ENCODE measurements around the gene PRAMEF1.
"Not testable (repeated sequence)": the region's sequence is repeated elsewhere in the genome, so short reads cannot be mapped to it uniquely, and the experiment has no call there.

PRAMEF1 gene

GRCh38 chr1:12776801-12777557, 14.2 kb upstream of the PRAMEF1 start:
- no peak for DNase-seq (ENCODE audit: low read depth in 2 of 2)

GRCh38 chr1:12778061-12778460, 13.1 kb upstream of the PRAMEF1 start:
- no peak for DNase-seq (ENCODE audit: low read depth in 2 of 2)

DNA sequence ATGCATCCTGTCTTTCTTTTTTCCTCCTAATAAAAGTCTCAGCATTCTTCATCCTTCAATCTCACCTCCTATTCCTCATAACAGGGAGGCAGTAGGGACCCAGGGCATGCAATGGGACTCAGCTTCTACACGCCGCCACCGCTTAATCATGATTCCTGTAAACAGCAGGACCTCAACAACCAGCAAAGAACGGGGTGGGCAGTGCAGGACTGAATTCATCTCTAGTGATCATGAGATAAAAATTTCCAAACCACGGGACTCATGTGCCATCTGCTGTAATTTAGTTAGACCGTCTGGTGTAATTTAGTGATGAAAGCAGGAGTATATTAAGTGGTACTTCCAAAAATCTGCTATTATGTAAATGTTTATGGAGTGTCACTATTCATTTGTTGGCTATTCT, 12.3 kb upstream of the PRAMEF1 start:
- DNase-seq (ENCODE audit: low read depth in 2 of 2), result no peak

DNA sequence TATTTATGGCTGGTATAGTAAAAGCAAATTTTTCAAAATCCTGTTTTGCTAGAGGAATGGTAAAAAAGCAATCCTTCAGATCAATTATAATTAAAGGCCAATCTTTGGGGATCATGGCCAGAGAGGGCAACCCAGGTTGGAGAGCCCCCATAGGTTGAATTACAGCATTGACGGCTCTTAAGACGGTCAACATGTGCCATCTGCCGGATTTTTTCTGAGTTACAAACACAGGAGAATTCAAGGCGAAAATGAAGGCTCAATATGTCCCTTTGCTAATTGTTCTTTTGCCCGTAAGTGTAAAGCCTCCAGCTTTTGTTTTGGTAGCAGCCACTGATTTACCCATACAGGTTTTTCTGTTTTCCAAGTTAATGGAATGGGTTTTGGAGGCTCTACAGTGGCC, 9.7 kb upstream of the PRAMEF1 start:
- not testable (repeated sequence) for DNase-seq (ENCODE audit: low read depth in 2 of 2)

DNA sequence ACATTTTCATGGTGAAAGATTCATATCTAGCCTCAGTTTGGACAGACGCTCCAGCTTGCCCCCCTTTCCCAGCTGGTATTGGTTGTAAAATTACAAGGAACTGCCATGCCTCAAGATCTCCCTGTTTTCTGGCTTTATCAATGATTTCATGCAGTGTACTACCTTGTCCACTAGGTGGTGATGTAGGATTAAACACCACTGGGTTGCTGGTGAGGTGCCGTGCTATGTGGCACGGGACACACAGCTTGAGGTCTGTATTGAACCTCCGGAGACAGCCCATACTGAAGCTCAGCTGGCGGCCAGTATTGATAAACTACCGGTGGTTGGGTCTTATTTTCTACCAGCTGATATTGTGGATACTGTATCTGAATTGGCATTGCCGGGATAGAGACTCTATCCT, 7.4 kb upstream of the PRAMEF1 start:
- not testable (repeated sequence) for DNase-seq (ENCODE audit: low read depth in 2 of 2)

- DNase-seq (ENCODE audit: low read depth in 2 of 2), result not testable (repeated sequence)
These were observed 6.5 kb upstream of the PRAMEF1 start for GRCh38 chr1:12784729-12785128.

GRCh38 chr1:12798911-12799310, 7.7 kb downstream of the PRAMEF1 start:
- DNase-seq (ENCODE audit: low read depth in 2 of 2), result no peak

DNA sequence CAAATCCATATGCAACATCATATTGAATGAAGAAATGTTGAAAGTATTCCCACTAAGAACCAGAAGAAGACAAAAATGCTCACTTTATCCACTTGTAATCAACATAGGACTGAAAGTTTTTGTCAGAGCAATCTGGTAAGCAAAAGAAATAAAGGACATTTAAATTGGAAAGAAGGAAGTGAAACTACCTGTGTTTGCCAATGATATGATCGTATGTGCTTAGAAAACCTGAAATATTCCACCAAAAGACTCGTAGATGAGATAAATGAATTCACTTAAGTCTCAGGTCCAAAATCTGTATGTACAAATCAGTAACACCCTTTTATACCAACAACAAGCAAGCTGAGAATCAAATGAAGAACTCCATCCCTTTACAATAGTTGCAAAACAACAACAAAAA, 8.5 kb downstream of the PRAMEF1 start:
- DNase-seq (ENCODE audit: low read depth in 2 of 2), result no peak

GRCh38 chr1:12809933-12810332, 18.7 kb downstream of the PRAMEF1 start:
- no peak for DNase-seq (ENCODE audit: low read depth in 2 of 2)

- DNase-seq (ENCODE audit: low read depth in 2 of 2), result no peak
These were observed 19.7 kb downstream of the PRAMEF1 start for GRCh38 chr1:12810691-12811408.

- DNase-seq (ENCODE audit: low read depth in 2 of 2), result no peak
These were observed 20.2 kb downstream of the PRAMEF1 start for GRCh38 chr1:12811409-12811784.

- DNase-seq (ENCODE audit: low read depth in 2 of 2), result not testable (repeated sequence)
These were observed 27.9 kb downstream of the PRAMEF1 start for GRCh38 chr1:12819061-12819460.

GRCh38 chr1:12831310-12831709, 40.1 kb downstream of the PRAMEF1 start, which contains the start of gene PRAMEF11:
TSS of gene PRAMEF11 (minus strand) at chr1:12831410. CDS start at chr1:12828789, 2,621 bp downstream.
- not testable (repeated sequence) for DNase-seq (ENCODE audit: low read depth in 2 of 2)

GRCh38 chr1:12833251-12833650, 42.1 kb downstream of the PRAMEF1 start:
- DNase-seq (ENCODE audit: low read depth in 2 of 2), result not testable (repeated sequence)

All from activated CD4-positive, alpha-beta T cell treated with anti-CD3 and anti-CD28 coated beads for 24 hours (primary cell).